Osteoblast (primary cell): ENCODE measurements around the gene CHD3. TPM values are rescaled to one million over a fixed set of nuclear protein-coding genes. Genes with fewer than 3 reads are reported as not detected.

Source experiments
- DNase-seq: peaks from one replicate; pipeline ENCODE4 v3.0.0; 2011; ENCODE audit warnings: low spot score, mixed read lengths; ENCODE audit not compliant: insufficient read length; ENCODE audit errors: missing footprints
- H2AFZ ChIP-seq: 2 replicates; pipeline ENCODE4 v1.6.0; 2011; ENCODE audit warnings: mild to moderate bottlenecking, low read length
- H3K27ac ChIP-seq: 2 replicates; pipeline ENCODE4 v1.5.1; 2011; ENCODE audit warnings: mild to moderate bottlenecking, low read depth, low read length, moderate library complexity
- H3K27me3 ChIP-seq: 2 replicates; pipeline ENCODE4 v1.6.0; 2012; ENCODE audit warnings: mild to moderate bottlenecking, control low read depth, inconsistent platforms, low read length, moderate library complexity; ENCODE audit not compliant: insufficient read depth
- H3K36me3 ChIP-seq: 2 replicates; pipeline ENCODE4 v1.5.1; 2011; ENCODE audit warnings: mild to moderate bottlenecking, low read length, control low read depth, moderate library complexity; ENCODE audit not compliant: insufficient read depth
- H3K4me1 ChIP-seq: 2 replicates; pipeline ENCODE4 v1.5.1; 2011; ENCODE audit warnings: mild to moderate bottlenecking, low read length, control low read depth, moderate library complexity; ENCODE audit not compliant: insufficient read depth
- H3K4me2 ChIP-seq: 2 replicates; pipeline ENCODE4 v1.6.0; 2011; ENCODE audit warnings: mild to moderate bottlenecking, low read length; ENCODE audit not compliant: insufficient read depth
- H3K4me3 ChIP-seq: fragments of 200-600 bp; sonication (generic); 3 replicates; pipeline ENCODE4 v1.5.1; 2012; ENCODE audit warnings: mild to moderate bottlenecking, low read length, inconsistent platforms; ENCODE audit not compliant: insufficient read depth
- H3K79me2 ChIP-seq: 2 replicates; pipeline ENCODE4 v1.6.0; 2012; ENCODE audit warnings: mild to moderate bottlenecking, low read length, control low read depth, inconsistent platforms; ENCODE audit not compliant: insufficient read depth
- H3K9me3 ChIP-seq: 2 replicates; pipeline ENCODE4 v1.5.1; 2011; ENCODE audit warnings: low read depth, low read length, control low read depth
- H4K20me1 ChIP-seq: 2 replicates; pipeline ENCODE4 v1.6.0; 2012; ENCODE audit warnings: mild to moderate bottlenecking, low read length, control low read depth; ENCODE audit not compliant: insufficient read depth
- CTCF ChIP-seq: IDR thresholded peaks from 2 replicates; pipeline ENCODE4 v1.5.1; 2011; ENCODE audit warnings: mild to moderate bottlenecking, low read depth, low read length, moderate library complexity; ENCODE audit errors: extremely low read depth
- total RNA-seq: library from RNA; depleted of rRNA; stranded (reverse); fragments of >200 nt; gene quantifications from 2 replicates; pipeline ENCODE4 v1.2.3, GENCODE V29; 2012

CHD3 gene
- total RNA-seq, 1 donor = 97.0 TPM

GRCh38 chr17:7846765-7847661 is 41.6 kb upstream of the CHD3 start:
- H3K79me2 ChIP-seq = peaks cover 32% of the 10 kb centered on the region
- no peak for DNase-seq
- H3K4me3 ChIP-seq = no peak overlapping the region
- H4K20me1 ChIP-seq = peaks cover 32% of the 10 kb centered on the region
- TF ChIP-seq CTCF = no peak
- peaks cover 35% of the 10 kb centered on the region for H3K36me3 ChIP-seq
- H3K27me3 ChIP-seq = no peaks in the 10 kb centered on the region
- no peaks in the 10 kb centered on the region for H3K9me3 ChIP-seq
- H3K27ac ChIP-seq = no peak overlapping the region
- H3K4me1 ChIP-seq = peaks cover 19% of the 10 kb centered on the region
- no peak overlapping the region for H3K4me2 ChIP-seq
- no peak overlapping the region for H2AFZ ChIP-seq

GRCh38 chr17:7848131-7848579 is 40.4 kb upstream of the CHD3 start:
- H2AFZ ChIP-seq = no peak overlapping the region
- H3K4me3 ChIP-seq = no peak overlapping the region
- H3K36me3 ChIP-seq = peaks cover 45% of the 10 kb centered on the region
- H3K9me3 ChIP-seq = no peaks in the 10 kb centered on the region
- H3K27me3 ChIP-seq = no peaks in the 10 kb centered on the region
- H3K79me2 ChIP-seq = peaks cover 32% of the 10 kb centered on the region
- H3K4me2 ChIP-seq = no peak overlapping the region
- no peak overlapping the region for H3K27ac ChIP-seq
- no peak for TF ChIP-seq CTCF
- H3K4me1 ChIP-seq = peaks cover 11% of the 10 kb centered on the region
- H4K20me1 ChIP-seq = peaks cover 36% of the 10 kb centered on the region
- no peak for DNase-seq

GRCh38 chr17:7848739-7849129 is 39.9 kb upstream of the CHD3 start:
- H3K4me2 ChIP-seq = no peak overlapping the region
- H3K4me1 ChIP-seq = peaks cover 10% of the 10 kb centered on the region
- no peaks in the 10 kb centered on the region for H3K9me3 ChIP-seq
- H3K4me3 ChIP-seq = no peak overlapping the region
- H4K20me1 ChIP-seq = peaks cover 36% of the 10 kb centered on the region
- H3K27me3 ChIP-seq = no peaks in the 10 kb centered on the region
- no peak overlapping the region for H3K27ac ChIP-seq
- TF ChIP-seq CTCF = no peak
- no peak overlapping the region for H2AFZ ChIP-seq
- no peak for DNase-seq
- peaks cover 46% of the 10 kb centered on the region for H3K36me3 ChIP-seq
- H3K79me2 ChIP-seq = peaks cover 32% of the 10 kb centered on the region

- no peak overlapping the region for H3K4me3 ChIP-seq
- H3K36me3 ChIP-seq = peaks cover 46% of the 10 kb centered on the region
- H4K20me1 ChIP-seq = peaks cover 36% of the 10 kb centered on the region
- no peak overlapping the region for H2AFZ ChIP-seq
- no peaks in the 10 kb centered on the region for H3K27me3 ChIP-seq
- H3K79me2 ChIP-seq = peaks cover 30% of the 10 kb centered on the region
- H3K4me1 ChIP-seq = peaks cover 10% of the 10 kb centered on the region
- DNase-seq = no peak
- no peak for TF ChIP-seq CTCF
- no peak overlapping the region for H3K27ac ChIP-seq
- no peaks in the 10 kb centered on the region for H3K9me3 ChIP-seq
- no peak overlapping the region for H3K4me2 ChIP-seq
Observed at GRCh38 chr17:7849130-7849750, 39.3 kb upstream of the CHD3 start.
